Stimulated activated CD4-positive, alpha-beta T cell treated with anti-CD3 and anti-CD28 coated beads, Interleukin-4, amount 100 ng/mL, for 24 hours (primary cell): Measurements from ENCODE around the gene ANKRD13B.

Experiments
- DNase-seq: peaks from one replicate; pipeline ENCODE4 v3.0.0-alpha.2; 2020

The ANKRD13B gene

DNA sequence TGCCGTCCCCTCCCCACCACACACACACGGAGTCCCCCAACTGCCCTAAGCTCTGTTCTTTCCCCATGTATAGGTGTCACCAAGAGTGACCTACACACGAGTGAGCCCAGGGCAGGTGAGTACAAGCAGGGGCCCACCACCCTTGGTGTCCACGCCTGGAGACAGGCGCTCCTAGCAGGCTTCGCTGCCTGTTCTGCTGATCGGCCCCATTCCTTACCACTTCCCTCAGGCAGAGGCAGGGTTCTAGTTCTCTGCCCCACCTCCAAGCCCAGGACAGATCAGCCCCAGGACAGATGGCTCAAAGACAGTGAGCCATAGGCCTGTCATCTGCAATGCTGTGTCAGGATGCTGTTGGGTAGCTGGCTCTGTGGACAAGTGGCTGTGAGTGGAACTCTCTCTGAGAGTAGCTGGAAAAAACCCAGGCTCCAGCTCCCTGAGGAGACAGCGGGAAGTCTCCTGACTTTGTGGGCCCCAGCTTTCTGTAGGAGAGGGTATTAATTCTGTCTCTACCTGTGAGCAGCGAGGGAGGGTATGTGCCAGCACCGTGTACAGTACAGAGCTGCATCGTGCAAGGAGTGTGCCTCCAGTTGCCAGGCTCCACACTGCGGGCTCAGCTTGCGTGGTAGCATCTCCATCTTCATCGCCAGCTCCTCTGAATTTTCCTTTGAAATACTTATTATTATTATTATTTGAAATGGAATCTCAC is 23.5 kb upstream of the ANKRD13B start:
- DNase-seq, result no peak

DNA sequence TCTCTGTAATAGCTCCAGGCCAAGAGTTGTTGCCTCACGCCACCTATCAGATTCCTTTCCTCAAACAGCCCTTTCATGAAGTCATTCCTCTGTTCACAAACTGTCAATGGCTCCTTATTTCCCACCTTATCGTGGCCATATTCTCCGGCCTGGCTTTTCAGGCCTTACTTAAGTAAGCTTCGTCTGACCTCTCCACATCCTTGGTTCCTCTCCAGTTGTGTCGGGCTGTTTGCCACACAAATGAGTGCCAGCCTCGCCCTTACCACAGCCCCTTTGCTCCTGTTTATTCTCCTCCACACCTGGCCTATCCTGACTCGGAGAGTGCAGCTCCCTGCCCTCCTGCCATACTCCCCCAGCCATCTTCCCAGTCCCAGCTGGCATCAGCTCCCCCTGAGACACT is 22.4 kb upstream of the ANKRD13B start:
- DNase-seq, result no peak

DNA sequence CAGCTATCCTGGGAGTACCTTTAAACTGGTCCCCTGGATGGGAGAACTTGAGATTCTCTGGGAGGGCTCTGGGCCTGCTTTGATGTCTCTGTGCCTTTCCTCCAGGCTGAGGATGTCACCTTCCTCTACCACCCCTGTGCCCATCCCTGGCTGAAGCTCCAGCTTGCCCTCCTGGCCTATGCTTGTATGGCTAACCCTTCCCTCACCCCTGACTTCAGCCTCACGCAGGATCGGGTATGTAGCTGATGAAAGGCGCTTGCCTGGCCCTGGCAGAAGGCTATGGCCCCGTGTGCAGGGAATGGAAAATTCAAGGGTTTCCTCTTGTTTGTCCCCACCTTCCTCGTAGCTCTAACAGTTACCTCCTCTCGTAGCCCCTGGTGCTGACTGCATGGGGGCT is 21.4 kb upstream of the ANKRD13B start:
- DNase-seq, result no peak

DNA sequence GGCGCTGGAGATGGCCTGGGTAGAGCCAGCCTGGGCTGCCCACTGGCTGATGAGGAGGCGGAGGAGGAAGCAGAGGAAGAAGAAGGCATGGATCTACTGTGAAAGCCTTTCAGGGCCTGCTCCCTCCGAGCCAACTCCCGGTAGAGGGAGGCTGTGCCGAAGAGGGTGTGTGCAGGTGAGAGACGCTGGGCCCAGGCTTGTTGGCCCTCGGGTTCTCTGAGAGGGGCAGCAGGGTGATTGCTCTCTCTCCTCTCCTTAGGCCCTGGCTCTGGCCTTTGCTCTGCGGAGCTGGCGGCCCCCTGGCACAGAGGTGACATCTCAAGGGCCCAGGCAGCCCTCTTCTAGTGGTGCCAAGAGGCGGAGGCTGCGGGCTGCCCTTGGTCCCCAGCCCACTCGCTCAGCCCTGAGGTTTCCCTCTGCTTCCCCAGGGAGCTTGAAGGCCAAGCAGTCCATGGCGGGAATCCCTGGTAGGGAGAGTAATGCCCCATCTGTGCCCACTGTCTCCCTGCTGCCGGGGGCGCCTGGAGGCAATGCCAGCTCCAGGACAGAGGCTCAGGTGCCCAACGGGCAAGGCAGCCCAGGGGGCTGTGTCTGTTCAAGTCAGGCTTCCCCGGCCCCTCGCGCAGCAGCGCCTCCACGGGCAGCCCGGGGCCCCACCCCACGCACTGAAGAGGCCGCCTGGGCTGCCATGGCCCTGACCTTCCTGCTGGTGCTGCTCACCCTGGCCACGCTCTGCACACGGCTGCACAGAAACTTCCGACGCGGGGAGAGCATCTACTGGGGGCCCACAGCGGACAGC is 20.9 kb upstream of the ANKRD13B start:
- DNase-seq, result no peak

DNA sequence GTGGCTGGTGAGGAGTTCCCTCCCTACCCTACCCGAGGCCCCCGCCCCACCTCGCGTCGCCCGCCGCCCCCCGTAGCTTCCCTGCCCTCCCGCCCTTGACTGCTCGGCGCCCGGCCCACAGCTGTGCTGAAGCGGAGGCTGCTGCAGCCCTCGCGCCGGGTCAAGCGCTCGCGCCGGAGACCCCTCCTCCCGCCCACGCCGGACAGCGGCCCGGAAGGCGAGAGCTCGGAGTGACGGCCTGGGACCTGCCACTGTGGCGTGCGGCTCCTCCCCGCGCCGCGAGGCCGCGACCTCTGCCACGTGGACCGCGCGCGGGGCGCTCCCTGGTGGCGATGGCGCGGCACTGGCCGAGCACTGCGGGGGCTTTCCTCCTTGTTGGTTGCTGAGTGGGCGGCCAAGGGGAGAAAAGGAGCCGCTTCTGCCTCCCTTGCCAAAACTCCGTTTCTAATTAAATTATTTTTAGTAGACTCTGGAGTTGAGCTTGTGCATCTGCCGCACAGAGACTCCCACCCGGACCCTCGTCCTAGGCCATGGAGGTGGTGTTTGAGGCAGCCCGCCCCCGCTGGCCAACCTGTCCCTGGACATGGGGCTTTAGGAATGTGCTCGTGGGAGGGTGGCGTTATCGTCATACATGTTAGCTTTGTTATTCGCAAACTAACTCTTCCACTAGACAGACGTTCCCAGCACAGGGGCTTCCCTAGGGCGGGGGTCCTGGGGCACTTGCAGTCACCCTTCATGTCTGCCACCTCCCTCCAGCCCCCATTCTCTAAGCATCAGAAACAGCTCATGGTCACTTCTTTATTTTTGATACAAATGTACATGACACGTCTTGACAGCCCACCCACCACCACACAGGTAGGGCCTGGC is 20.0 kb upstream of the ANKRD13B start:
- DNase-seq, result peak; percentile 51

DNA sequence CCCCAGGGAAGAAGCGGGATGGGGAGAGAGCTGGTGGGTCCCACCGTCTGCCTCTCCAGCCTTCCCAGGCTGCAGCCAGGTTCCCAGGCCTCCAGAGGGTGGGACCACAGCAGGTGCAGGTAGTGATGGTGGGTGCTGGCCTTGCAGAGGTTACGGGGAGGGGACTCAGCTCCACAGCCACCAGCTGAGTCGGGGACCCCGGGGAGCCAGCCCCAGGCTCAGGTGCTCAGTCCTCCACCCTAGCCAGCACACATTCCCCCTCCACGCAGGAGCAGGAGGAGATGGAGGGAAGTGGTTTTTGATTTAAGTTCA is 19.4 kb upstream of the ANKRD13B start:
- no peak for DNase-seq

DNA sequence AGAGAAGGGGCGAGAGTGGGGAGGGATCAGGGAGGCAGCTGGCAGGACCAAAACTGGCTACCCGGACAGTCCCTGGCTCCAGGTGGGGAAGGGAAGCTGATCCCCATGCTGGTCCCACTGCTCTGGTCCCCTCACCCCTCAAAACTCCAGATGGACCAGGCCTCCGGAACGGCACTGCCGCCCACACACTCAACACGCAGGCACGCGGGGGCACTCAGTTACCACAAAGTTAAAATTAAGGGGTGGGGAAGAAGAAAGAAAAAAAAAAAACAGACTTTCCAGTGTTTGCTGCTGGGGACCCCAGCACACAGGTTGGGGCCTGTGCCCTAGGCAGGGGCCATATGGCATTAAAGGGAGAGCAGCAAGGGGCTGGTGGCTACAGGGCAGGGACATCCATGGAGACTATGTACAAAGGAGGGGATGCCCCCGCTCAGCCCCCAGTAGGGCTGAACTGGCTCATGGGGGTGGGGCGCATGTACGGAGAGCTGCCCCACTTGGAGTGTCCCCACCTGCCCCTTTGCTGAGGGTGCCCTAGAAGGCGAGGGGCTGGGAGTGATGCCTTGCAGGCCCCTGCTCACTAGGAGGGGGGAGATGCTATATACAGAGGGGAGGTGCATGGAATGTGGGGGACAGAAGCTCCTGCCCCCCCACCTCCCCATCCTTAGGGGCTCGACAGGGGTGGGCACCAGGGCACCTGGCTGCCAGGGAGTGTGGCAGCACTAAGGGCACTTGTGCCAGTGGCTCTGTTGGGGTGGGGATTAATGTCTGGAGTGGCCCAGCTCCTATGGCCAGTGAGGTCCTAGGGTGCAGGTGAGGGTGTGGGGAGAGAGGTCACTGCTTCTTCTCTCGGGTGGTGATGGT is 18.8 kb upstream of the ANKRD13B start:
- DNase-seq, result no peak

DNA sequence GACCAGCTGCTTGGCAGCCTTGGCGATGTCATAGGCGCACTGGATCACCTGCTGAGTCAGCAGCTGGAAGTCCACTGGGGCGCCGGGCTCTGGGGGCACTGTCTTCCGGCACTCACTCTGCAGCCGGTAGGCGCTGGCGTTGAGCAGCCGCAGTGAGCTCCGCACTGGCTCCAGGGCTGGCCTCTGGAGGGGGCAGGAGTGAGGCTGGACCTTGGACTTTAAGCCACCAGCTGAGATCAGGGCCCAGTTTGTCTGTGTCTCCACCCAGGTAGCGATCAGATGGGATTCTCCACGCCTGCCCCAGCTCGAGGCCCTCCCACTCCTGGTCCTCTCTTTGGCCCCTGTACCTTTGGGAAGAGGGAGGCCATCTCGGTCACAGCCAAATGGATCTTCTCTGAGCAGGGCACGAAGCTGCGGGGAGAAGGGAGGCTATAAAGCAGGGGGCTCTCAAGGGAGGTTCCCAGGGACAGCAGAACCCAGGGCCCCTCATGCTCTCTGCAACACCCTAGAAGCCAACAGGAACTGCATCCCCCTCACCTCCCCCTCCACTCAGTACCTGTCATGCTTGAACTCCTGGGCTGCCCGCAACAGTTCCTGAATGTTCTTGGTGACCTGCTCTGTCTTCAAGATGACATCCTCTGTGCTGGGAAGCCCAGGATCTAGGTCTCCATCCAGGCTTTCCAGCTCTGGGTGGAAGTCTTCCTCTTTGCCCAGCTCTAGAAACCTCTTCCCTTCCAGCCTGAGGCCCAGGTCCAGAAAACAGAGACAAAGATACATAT is 18.0 kb upstream of the ANKRD13B start:
- DNase-seq, result no peak

DNA sequence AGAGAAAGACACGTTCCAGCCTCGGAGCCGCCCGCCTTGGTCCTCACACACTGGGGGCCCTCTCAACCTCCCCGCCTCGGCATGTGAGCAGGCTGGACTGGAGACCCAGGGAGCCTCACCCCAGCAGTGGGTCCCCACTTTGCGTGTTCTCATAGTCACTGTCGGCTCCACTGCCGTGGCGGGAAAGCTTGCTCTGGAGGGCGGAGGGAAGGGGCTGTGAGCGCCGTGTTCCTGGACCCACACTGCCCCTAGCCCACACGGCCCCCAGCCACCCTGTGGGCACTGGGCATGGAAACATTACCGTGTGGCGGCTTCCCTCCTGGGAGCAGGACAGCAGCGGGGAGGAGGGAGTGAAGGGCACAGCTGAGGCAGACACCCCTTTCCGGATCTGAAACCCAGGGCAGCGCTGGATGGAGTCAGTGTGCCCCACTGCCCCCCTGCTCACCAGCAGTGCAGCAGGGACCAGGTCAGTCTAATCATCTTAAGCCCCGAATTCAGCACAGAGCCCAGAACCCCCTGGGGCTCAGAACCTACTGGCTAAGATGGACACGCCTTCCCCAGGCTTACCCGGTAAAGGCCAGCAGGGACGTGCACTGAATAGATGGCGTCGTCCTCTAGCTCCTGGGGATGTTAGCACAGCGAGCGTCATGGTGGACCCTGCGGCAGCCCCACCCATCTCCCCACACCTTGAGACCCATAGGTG is 17.3 kb upstream of the ANKRD13B start:
- no peak for DNase-seq

DNA sequence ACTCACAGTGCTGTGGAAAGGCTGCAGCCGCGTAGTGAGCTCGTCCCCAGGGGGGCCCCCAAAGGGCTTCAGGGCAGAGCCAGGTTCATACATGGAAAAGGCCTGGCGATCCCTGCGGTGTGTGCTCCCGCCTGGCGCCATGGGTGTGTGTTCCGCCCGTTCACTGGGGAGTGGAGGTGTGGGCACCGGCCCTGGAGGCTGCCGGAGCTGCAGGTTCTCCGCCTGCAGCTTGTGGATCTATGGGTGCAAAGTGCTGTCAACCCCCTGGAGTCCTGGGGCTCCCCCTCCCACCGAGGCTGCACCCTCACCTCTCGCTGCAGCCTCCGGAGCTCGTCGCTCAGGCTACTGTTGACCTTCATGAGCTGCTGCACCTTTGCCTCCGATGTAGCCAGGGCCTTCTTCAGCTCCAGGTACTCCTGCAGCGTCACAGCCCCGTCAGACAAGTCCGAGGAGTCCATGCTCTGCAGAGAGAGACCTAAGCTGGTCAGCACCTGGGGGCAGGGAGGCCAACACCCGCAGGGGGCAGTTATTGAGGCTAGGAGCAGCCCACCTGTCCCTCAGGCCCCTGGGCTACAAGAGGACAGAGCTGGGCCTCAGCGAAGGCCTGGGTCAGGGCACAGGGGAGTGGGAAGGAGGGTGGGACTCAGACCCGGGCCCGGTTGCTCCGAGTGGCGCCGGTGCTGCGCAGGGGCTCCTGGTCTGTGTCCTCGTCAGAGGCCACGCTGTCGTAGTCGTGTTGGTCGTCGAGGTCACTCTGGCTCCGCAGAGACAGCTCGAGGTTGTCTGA is 16.5 kb upstream of the ANKRD13B start:
- no peak for DNase-seq

DNA sequence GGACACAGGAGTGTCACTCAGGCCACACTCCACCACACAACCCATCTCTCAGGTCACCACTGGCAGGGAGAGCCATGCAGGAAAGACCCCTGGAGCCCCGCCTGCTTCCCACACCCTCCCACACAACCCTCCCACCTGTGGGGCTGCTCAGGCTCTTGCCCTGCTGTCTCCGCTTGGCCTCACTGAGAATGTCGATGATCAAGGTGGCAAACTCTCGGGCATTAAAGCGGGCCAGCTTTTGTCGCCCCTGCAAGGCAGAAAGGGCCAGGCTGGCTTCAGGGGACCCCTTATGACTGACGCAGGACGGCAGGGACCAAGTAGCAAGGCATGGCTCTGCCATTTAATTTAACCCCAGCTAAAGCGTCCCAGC is 15.9 kb upstream of the ANKRD13B start:
- DNase-seq, result no peak

DNA sequence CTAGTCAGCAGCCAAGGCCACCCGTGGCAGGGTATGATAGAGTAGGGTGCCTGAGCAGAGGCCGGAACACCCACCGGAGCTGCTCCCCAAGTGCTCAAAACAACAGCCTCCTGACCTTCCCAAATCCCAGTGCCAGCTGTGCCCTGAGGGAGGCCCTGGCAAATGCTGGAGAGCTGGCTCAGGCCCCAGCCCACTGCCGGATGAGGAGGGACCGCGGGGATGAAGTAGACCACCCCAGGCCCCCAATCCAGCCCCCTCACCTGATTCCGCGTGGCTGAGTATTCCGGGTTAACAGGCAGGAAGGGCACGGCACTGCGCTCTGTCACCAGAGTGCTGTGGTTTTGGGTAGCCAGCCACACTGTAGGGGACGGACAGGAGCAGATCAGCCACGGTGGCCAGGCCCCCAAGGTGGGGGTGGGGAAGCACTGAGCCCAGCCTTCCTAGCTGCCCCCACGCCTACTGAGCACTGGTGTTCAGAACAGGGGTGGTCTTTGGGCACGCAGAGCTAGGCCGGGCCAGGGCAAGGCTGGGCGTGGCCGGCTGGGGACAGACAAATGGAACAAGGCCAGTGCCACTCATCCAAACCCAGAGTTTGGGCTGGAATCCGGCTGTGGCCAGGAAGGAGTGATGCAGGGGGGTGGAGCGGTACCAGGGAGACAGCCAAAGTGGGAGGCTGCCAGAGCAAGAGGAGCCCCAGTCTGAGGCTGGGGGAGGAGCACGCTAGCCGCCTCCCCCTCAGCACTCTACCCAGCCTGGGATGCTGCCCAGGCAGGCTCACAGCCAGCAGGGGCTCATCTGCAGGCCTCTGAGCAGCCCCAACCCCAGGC is 15.3 kb upstream of the ANKRD13B start:
- no peak for DNase-seq

DNA sequence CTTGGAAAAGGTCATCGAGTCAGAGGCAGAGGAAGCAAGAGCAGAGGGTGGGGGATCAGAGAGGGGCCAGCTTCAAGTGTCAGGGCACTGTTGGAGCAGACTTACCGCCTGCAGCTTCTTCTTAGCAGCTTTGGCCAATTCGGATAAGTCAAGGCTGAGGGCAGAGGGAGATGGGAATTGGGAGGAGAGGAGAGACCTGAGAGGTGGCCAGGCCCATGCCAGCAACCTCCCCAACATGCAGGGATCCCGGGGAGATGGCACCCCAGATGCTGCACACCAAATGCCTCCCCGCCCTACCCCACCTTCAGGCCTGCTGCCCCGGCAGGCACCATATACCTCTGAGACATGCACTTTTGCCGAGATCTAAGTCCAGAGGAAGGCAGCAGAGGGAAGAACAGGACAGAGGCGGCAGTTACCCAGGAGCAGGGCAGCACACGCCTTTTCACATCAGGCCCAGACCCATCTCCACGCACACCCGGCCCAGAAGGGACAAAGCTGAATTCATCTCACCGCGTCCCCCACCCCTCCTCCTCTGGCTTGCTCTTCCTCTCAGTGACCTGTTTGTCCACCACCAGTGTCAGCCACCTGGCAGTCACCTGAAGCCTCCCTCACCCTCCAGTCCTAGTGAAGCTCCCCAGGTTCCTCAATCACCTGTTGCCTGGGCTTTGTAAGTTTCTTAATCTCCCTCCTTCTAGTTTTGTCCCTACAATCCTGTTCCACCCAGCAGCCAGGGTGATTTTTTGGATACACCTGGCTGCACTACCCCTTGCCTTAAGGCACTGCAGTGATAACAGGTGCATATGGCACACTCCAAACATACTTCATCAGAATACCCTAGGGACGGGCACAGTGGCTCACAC is 14.1 kb upstream of the ANKRD13B start:
- DNase-seq, result no peak

DNA sequence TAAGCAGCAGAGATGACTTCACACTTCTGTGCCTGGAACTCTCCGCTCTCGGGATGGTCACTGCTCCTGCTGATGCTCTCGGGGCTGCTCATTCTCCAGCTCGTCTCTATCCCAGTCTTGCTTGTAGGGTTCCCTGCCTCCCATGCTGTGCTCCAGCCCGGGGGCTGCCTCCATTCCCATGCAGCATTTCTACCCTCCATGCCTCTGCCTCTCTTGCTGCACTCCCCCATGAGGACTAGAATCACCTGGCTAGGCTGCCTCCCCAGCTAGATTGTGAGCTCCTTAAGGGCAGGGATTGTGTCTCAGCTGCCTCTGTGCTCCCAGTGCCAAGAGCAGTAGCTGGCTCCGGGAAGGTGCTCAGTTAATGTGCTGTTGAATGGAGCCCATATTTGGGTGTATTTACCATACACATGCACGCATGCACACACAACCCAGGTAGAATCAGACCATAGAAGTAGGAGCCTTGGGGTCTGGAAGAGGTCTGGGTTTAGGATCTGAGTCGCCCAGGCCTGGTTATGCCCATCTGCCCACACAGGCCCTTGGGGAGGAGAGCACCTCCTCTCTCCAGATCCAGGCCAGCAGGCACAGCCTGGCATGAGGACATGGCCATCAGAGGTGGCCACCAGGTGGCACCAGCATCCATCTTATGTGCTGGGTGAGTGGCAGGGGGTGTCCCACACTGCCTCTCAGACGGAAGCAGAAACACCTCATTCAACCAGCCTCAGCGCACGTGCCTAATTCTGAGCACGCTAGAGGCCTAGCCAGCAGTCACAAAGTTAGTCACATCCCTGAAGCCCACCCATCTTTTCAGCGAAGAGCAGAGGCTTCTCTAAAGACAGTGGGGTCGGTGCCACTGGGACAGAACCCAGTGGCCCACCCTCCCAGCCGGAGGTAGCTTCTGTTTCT is 12.8 kb upstream of the ANKRD13B start:
- peak; percentile 92 for DNase-seq

DNA sequence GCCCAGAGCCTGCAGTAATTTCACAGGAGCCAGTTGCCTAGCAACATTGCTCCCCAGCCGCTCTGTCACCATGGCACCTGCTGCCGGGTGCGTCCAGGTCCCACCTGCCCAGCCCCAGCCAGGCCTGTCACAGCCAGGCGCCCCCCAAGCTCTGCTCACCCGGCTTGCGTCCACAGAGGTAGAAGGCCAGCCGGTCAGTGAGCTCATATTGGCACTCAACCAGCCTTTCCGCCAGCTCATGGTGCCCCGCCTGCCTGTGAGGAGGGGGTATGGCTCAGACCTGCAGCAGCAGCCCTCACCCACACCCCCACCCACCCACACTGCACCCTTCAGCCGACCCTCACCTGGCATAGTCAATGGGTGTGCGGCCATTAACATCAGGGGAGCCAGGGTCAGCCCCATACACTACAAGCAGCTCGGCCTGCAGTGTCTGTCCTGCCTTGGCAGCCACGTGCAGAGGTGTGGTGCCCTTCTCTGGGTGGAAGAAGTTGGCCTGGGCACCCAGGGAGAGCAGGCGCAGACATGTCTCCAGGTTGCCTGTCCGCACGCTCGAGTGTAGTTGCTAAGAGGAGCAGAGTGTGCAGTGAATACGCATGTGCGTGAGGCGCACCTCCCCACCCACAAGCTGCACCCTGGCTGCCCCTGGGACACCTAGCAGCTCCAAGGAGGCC is 11.2 kb upstream of the ANKRD13B start:
- no peak for DNase-seq

DNA sequence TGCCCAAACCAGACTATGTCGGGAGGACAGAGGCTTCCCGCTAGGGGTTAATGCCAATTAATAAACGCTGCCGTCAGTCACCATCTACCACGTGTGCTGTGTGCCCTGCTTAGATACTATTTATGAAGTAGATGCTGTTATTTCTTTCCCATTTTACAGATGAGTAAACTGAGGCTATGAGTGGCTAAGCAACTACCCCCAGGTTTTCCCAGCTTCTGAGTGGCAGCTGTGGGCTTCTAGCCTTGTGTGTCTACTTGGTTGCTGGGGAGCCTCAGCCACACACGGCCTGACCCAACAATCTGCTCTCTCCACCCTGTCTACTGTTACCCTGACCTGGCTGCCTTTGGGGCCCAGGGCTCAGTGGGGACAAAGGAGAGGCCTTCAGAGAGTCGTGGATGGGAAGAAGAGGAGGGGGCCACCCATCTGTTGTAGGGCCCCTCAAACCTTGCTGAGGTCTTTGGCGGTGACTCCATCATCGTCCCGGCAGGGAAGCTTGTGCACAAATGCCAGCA is 10.6 kb upstream of the ANKRD13B start:
- no peak for DNase-seq

DNA sequence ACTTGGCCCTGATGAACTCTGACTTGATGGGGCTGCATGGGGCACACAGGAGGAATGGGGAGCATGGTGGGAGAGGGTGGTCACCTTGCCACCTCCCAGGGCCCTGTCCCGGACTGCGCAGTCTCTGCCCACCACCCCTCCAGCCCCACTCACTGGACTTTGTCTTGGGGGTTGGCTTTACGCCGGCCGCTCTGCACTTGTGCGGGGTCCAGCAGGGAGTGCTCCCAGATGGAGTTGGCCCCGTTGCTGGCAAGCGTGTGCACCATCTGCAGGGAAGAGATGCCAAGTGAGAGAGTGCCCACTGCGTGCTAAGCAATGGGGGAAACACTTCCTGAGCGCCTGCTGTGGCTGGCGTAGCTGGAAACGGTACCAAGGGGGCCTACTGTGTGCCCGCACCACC is 10.2 kb upstream of the ANKRD13B start:
- DNase-seq, result no peak
